ENCODE data around the gene TYMS. TPM values are rescaled to one million over a fixed set of nuclear protein-coding genes. Genes with fewer than 3 reads are reported as not detected.

Gene TYMS
- total and polyA plus RNA-seq, 10 of the 15 experiments (the other 5 are each of a cell fraction or from before 2014, with no cell fraction given), result 34.8 to 524 (median 219) TPM

DNA sequence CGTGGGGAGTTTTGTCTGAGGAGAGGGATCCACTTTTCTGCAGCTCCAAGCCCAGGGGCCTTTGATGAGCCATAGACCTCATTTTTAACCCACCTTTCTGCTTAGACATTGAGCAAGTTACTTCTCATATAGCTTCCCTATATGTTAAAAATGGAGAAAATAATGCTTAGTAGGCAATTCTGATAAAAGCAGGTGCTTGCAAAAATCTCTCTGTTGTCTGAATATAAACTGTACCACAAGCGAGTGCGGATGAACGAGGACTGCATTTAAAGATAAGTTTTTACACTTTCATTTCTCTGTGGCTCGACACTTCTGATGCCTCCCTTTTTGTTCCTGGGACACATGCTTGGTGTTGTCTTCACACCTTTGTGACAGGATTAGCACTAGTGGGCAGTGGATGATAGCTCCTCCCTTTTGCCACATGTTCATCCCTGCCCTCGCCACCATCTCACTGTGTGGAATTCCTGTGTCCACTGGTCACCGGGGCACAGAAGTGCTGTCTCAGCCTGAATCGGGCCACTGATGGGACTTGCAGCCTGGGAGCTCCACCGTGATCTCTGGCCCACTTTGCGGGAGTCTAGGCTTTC lies 1.6 kb downstream of the TYMS start:
- peak overlapping the region; percentile 85; the same call in 1 of the 2 replicates for H2AFZ ChIP-seq (ENCODE audit: control insufficient read depth, low read depth, low read length)
- ChIA-PET SMC1A (ENCODE audit: uncharacterized antibody, unreplicated experiment) (interaction anchor here (0.6 to 1.5 kb wide), 12 partner anchors 7 to 171 kb away, joined by 3 to 12 read pairs (median 3); no protein-coding TSS in a partner anchor), POLR2A (interaction anchor here (0.6 to 1.4 kb wide), 5 partner anchors 12 to 151 kb away, joined by 3 to 7 read pairs (median 4); no protein-coding TSS in a partner anchor), RAD21 (ENCODE audit: unreplicated experiment) (interaction anchor here (1.4 to 3.0 kb wide), 8 partner anchors 10 to 171 kb away, joined by 3 to 13 read pairs (median 6); no protein-coding TSS in a partner anchor), CTCF (interaction anchor here (0.6 to 3.8 kb wide), 8 partner anchors 15 to 181 kb away, joined by 3 to 18 read pairs (median 3); no protein-coding TSS in a partner anchor)
- H3K4me1 ChIP-seq (ENCODE audit: control insufficient read depth, insufficient read depth, low read length), result peaks cover 7% of the 10 kb centered on the region
- in situ Hi-C loops (cut with MboI) (loop anchor here (5.0 kb wide), 1 partner anchor 153 kb away; the partner anchor contains the start of gene YES1), intact Hi-C loops (cut with micrococcal nuclease; ENCODE audit: unreplicated experiment) (loop anchor here (5.0 kb wide), 1 partner anchor 153 kb away; the partner anchor contains the start of gene YES1)
- TSS peak; percentile 61 for BruUV-seq (replicated peaks)
- 77% methylated on average over 10 of the region's 10 CpGs for WGBS (ENCODE audit: insufficient coverage, insufficient replicate concordance, low lambda C conversion rate, missing lambda C conversion rate)
- H3K9me3 ChIP-seq (replicated peaks; ENCODE audit: control insufficient read depth, insufficient read depth, low read length), result peaks cover 6% of the 10 kb centered on the region; the same call in 2 of the 3 replicates
- peak overlapping the region; percentile 70 for H3K4me2 ChIP-seq (ENCODE audit: control insufficient read depth, insufficient read depth)
- H3K36me3 ChIP-seq (ENCODE audit: control insufficient read depth in 2 of 2, insufficient read depth in 2 of 2, low read length in 1 of 2), result peaks cover 8 to 21% of the 10 kb centered on the region in 2 experiments; a peak in 3 of 4 replicates
- peak overlapping the region; percentile 85 for H3K9ac ChIP-seq (ENCODE audit: control insufficient read depth, insufficient read depth, low read length)
- TF ChIP-seq, protein P1, sequence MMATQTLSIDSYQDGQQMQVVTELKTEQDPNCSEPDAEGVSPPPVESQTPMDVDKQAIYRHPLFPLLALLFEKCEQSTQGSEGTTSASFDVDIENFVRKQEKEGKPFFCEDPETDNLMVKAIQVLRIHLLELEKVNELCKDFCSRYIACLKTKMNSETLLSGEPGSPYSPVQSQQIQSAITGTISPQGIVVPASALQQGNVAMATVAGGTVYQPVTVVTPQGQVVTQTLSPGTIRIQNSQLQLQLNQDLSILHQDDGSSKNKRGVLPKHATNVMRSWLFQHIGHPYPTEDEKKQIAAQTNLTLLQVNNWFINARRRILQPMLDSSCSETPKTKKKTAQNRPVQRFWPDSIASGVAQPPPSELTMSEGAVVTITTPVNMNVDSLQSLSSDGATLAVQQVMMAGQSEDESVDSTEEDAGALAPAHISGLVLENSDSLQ (IDR thresholded peaks at IDR 0.05), result no peak
- H3K4me3 ChIP-seq, result peak overlapping the region; percentile 92
- no peaks in the 10 kb centered on the region for H4K20me1 ChIP-seq (ENCODE audit: control insufficient read depth, insufficient read depth)
- peak overlapping the region; percentile 86 for H3K27ac ChIP-seq (ENCODE audit: control insufficient read depth, insufficient read depth)
- ATAC-seq (no peak), FAIRE-seq (no peak), DNase-seq (ENCODE audit: low read depth, low spot score) (no peak)
- peaks cover 37% of the 10 kb centered on the region for H3K79me2 ChIP-seq (ENCODE audit: control insufficient read depth, insufficient read depth, low read length)
- H3K27me3 ChIP-seq (replicated peaks in 1 of 2; ENCODE audit: control insufficient read depth in 2 of 2, insufficient read depth in 2 of 2, low read length in 1 of 2), result no peaks in the 10 kb centered on the region

DNA sequence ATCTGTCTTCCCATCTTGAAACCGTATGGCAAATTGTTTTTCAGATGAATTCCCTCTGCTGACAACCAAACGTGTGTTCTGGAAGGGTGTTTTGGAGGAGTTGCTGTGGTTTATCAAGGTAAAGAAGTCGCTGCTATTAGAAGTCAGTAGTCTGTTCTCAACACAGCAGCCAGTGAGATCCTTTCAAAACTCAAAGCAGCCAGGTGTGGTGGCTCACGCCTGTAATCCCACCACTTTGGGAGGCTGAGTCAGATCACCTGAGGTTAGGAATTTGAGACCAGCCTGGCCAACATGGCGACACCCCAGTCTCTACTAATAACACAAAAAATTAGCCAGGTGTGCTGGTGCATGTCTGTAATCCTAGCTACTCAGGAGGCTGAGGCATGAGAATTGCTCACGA lies 2.1 kb downstream of the TYMS start:
- Histone ChIP-seq H3K9me3 (replicated peaks; ENCODE audit: control insufficient read depth, insufficient read depth, low read length) (peaks cover 6% of the 10 kb centered on the region; the same call in 2 of the 3 replicates), H2AFZ (ENCODE audit: control insufficient read depth, low read depth, low read length) (no peak overlapping the region), H3K79me2 (ENCODE audit: control insufficient read depth, insufficient read depth, low read length) (peaks cover 37% of the 10 kb centered on the region), H3K27me3 (replicated peaks in 1 of 2; ENCODE audit: control insufficient read depth in 2 of 2, insufficient read depth in 2 of 2, low read length in 1 of 2) (no peaks in the 10 kb centered on the region), H3K4me2 (ENCODE audit: control insufficient read depth, insufficient read depth) (peak overlapping the region; percentile 70), H3K27ac (ENCODE audit: control insufficient read depth, insufficient read depth) (no peak overlapping the region), H3K9ac (ENCODE audit: control insufficient read depth, insufficient read depth, low read length) (no peak overlapping the region), H3K4me1 (ENCODE audit: control insufficient read depth, insufficient read depth, low read length) (peaks cover 6% of the 10 kb centered on the region), H4K20me1 (ENCODE audit: control insufficient read depth, insufficient read depth) (no peaks in the 10 kb centered on the region), H3K36me3 (ENCODE audit: control insufficient read depth in 2 of 2, insufficient read depth in 2 of 2, low read length in 1 of 2) (peaks cover 8 to 21% of the 10 kb centered on the region in 2 experiments; a peak in 3 of 4 replicates), H3K4me3 (peak overlapping the region; percentile 92)
- intact Hi-C loops (cut with micrococcal nuclease; ENCODE audit: unreplicated experiment) (loop anchor here (5.0 kb wide), 1 partner anchor 153 kb away; the partner anchor contains the start of gene YES1), in situ Hi-C loops (cut with MboI) (loop anchor here (5.0 kb wide), 1 partner anchor 153 kb away; the partner anchor contains the start of gene YES1)
- ATAC-seq (no peak), DNase-seq (ENCODE audit: low read depth, low spot score) (no peak), FAIRE-seq (no peak)
- TF ChIP-seq RFX5 (IDR thresholded peaks at IDR 0.05; ENCODE audit: low read depth, low read length), result no peak
- no peak for TF ChIP-seq HDAC2 (IDR thresholded peaks at IDR 0.05)
- TF ChIP-seq RB1 (IDR thresholded peaks at IDR 0.05; ENCODE audit: borderline replicate concordance), result no peak
- no peak for TF ChIP-seq MTA2 (IDR thresholded peaks at IDR 0.05; ENCODE audit: low read depth)
- POLR2A ChIA-PET, result interaction anchor here (0.6 to 1.2 kb wide), 3 partner anchors 8 to 150 kb away, joined by 3 to 7 read pairs (median 5); no protein-coding TSS in a partner anchor
- WGBS (ENCODE audit: insufficient coverage, insufficient replicate concordance, low lambda C conversion rate, missing lambda C conversion rate), result 91% methylated on average over 6 of the region's 6 CpGs
- CTCF ChIA-PET, result interaction anchor here (1.1 to 3.8 kb wide), 4 partner anchors 35 to 171 kb away, joined by 3 to 18 read pairs (median 10); no protein-coding TSS in a partner anchor
- SMC1A ChIA-PET (ENCODE audit: uncharacterized antibody, unreplicated experiment), result interaction anchor here (0.6 to 1.5 kb wide), 5 partner anchors 8 to 43 kb away, joined by 3 to 4 read pairs (median 3); no protein-coding TSS in a partner anchor
- RAD21 ChIA-PET (ENCODE audit: unreplicated experiment), result interaction anchor here (0.6 to 3.0 kb wide), 7 partner anchors 10 to 171 kb away, joined by 3 to 13 read pairs (median 7); no protein-coding TSS in a partner anchor
- no TSS peak for BruUV-seq (replicated peaks)

All from GM12878 (cell line).